AML-193 (cell line): Measurements from ENCODE around the gene SPC24.
"Not testable (repeated sequence)": the region's sequence is repeated elsewhere in the genome, so short reads cannot be mapped to it uniquely, and the experiment has no call there.

ENCODE experiments used
- DNase-seq, 2 experiments: peaks; one replicate each; lab custom pipeline; 2025; lab: John Stamatoyannopoulos, UW

SPC24 gene

DNA sequence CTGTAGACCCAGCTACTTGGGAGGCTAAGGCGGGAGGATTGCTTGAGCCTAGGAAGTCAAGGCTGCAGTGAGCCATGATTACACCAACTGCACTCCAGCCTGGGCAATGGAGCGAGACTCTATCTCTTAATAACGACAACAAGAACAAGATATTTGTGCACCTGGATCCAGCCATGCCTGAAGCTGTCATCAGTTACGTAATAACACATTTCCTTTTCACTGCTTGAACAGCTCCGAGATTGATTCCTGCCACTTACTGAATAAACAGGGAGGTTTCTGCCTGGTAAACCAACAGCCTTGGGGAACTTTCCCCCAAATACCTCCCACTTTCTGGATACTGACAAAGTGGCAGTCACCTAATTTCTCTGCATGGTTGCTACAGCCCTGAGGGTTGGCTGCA is 36.4 kb upstream of the SPC24 start:
- no peak for DNase-seq

DNA sequence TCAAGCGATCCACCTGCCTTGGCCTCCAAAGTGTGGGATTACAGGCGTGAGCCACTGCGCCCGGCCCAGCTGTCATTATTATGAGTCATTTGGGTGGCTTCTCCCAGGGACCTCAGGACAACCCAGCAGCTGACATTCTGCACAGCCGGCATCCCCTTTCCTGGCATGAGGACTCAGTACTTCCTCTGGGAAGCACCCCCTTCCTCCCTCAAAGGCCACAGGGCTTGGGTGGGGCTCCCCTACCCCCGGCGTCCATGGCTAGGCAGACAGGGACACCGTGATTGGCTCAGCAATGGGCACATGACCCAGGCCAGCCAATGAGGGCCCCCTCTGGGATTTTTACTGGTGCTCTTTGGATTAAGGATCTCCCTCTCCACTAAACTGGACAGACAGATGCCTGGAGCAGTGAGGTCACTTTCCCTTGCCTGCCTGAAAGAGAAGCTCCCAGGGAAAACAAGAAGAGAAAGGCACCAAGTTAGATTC is 35.7 kb upstream of the SPC24 start:
- DNase-seq: no peak

DNA sequence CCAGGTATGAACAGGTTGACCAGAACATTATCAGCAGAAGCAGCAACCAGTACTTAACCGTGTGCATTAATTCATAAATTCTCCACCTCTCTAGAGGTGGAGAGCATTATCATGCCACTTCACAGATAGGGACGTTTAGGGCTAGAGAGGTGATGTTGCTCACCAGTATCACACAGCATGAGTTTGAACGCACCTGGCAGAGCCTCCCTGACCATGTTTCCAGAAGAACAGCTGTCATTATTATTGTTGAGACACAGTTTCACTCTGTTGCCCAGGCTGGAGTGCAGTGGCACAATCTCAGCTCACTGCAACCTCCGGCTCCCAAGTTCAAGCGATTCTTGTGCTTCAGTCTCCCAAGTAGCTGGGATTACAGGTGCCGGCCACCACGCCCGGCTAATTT is 34.9 kb upstream of the SPC24 start:
- DNase-seq: no peak

DNA sequence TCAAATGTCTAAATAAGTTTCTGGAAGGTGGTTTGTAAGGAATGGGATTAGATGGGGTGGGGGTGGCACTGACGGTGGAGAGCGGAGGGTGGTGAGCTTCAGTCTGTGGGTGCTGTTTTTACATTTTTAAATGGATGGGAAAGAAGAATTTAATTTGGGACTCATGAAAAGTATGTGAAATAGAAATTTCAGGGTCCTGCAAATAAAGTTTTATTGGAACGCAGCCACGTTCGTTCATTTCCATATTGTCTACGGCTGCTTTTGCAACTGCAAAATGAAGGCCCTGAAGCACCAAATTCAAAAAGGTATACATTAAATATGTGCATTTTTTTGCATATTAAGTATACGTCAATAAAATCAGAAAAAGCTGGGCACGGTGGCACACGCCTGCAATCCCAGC is 31.9 kb upstream of the SPC24 start:
- no peak for DNase-seq

DNA sequence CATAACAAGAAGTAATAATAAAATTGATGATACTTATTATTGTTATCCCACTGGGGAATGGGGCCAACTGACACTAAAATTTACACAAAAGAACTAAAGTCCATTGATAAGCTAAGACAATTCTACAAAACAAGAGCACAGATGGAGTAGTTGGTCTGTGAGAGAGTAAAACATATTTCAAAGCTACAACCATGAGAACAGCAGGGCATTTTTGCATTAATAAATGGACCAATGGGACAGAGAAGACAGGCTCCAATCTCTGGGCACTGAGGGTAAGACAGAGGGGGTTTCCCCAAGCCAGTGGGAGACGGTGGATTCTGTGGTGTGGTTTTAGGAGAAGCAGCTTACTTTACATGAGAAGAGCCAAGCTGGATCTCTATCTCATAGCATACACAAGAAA is 27.4 kb upstream of the SPC24 start:
- no peak for DNase-seq

DNA sequence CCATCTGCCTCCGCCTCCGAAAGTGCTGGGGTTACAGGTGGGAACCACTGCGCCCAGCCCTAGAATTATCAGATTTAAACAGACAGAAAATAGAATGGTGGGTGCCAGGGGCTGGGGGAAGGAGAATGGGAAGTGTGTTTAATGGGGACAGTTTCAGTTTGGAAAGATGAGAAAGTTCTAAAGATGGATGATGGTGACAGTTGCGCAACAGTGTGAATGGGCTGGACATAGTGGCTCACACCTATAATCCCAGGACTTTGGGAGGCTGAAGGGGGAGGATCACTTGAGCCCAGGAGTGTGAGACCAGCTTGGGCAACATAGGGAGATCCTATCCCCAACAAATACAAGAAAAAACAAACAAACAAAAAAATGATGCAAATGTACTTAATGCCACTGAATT is 25.9 kb upstream of the SPC24 start:
- DNase-seq: no peak

DNA sequence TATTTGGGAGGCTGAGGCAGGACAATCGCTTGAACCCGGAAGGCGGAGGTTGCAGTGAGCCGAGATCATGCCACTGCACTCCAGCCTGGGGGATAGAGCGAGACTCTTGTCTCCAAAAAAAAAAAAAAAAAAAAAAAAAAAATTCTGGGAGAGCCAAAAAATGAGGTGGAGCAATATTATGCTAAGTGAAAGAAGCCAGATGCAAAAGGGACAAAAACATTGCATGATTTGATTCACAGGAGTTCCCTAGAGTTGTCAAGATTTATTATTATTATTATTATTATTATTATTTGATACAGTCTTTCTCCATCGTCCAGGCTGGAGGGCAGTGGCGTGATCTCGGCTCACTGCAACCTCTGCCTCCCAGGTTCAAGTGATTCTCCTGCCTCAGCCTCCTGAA is 25.4 kb upstream of the SPC24 start:
- not testable (repeated sequence) for DNase-seq

DNA sequence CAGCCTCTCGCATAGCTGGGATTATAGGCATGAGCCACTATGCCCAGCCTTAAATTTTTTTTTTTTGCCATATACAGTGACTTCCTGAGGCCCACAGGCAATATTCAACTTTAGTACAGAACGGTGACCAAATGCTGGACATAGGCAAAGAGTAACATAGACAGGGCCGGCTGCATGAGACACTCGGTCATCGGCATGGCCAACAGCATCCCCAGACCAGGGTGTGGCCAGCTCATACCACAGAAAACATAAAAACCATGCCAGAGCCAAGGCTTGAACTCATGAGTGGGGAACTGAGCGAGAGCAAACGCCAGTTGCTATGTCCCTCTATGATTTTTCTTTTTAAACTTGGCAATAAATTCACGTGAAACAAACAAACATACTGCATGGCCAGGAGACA is 24.8 kb upstream of the SPC24 start:
- DNase-seq: no peak

DNA sequence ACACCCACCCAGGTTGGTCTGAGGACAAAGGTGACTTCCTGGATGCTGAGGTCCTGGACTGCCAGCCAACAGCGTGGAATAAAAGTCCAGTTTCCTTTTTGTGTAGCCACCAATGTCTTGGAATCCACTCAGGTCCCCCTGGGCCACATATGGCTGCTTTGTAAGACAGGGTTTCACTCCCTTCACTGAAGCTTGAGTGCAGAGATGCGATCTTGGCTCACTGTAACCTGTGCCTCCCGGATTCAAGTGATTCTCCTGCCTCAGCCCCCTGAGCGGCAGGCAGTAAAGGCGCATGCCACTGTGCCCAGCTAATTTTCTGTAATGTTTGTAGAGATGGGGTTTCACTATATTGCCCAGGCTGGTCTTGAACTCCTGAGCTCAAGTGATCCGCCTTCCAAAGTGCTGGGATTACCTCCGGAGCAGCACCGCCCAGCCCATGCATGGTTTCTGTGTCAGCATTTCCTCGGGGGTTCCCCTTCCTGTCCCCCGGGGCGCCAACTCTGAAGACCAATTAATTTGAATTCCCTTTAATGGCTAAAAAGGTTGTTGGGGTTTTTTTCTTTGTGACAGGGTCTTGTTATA is 24.2 kb upstream of the SPC24 start:
- no peak for DNase-seq

DNA sequence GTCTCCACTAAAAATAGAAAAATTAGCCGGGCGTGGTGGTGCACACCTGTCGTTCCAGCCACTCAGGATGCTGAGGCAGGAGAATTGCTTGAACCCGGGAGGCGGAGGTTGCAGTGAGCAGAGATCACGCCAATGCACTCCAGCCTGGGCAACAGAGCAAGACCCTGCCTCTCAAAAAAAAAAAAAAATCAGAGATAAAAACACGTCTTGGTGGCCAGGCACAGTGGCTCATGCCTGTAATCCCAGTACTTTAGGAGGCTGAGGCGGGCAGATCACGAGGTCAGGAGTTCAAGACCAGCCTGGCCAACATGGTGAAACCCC is 23.5 kb upstream of the SPC24 start:
- DNase-seq: not testable (repeated sequence)

DNA sequence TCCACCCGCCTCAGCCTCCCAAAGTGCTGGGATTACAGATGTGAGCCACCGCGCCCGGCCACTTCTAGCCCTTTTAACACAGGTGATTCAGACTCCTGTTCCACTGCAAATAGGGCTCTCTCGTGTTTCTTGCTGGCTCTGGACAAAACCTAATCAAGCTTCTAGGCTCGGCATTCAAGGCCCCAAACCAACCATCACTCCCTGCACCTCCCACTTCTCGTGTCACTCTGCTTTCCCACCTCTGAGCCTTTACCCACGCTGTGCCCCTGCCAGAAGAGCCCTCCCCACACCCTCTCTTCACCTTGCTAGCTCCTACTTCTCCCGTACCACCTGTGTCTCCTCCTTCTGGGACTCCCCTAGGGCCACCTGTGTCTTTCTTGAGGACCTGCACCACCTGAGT is 22.0 kb upstream of the SPC24 start:
- no peak for DNase-seq

DNA sequence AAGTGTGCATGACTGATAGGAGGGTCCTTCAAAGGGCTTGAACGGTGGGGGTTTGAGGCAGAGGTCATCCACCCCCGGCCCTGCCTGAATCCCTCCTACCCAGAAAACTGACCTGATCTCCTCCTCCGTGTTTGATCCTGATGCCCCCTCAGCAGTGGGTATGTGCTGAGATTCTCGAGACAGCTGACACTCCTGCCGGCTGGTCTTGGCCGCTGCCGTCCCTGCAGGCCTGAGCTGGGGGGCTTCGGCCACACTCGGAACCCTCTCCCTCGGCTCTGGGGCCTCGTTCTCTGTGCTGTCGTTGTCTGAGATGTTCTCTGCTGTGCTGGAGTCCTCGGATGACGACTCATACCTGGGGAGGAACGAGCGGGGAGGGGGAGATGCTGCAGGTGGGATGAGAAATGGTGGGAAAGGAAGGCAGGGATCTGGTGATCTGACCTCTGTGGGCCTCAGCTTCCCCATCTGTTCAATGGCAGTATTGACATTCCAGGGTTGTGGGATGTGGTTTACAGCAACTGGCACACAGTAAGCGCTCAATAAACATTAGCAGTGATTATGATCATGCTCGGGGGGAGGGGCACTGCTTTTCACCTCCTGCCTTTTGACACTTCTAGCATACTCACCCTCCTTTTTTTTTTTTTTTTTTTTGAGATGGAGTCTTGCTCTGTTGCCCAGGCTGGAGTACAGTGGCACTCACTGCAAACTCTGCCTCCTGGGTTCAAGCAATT is 21.0 kb upstream of the SPC24 start:
- DNase-seq: no peak

DNA sequence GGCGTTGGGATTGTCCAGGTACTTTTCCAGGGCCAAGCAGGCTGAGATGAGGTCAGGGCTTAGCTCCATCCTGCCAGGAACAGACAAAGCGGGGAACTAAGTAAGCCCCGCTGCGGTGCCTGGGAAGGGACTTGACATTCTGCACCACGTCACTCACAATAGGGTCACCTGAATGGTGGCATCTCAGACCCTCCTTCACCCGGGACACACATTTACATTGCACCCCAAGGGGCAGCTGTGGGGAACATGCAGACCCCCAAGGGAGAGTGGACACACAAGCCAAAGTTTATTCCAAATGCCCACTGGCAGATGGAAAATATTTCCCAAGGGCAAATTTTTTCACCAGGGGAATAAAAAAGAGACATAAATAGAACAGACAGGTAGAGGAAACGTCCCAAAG is 20.3 kb upstream of the SPC24 start:
- no peak for DNase-seq

DNA sequence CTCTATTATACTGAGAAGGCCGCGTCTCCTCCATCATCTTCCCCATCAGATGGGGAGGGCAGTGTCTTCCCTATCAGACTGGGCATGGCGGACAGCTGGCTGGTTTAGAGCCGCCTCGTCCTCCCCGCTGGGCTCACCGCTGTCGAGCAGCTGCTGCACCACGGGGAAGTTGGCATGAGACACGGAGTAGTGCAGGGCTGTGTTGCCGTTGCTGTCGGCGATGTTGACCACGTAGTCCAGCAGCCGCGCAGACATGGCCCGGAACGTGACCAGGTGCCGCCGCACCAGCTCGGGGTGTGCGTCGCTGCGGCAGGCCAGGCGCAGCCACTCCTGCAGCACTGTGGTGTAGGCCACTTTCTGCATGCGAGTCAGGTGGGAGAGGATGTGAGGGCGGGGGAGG is 18.8 kb upstream of the SPC24 start:
- no peak for DNase-seq

DNA sequence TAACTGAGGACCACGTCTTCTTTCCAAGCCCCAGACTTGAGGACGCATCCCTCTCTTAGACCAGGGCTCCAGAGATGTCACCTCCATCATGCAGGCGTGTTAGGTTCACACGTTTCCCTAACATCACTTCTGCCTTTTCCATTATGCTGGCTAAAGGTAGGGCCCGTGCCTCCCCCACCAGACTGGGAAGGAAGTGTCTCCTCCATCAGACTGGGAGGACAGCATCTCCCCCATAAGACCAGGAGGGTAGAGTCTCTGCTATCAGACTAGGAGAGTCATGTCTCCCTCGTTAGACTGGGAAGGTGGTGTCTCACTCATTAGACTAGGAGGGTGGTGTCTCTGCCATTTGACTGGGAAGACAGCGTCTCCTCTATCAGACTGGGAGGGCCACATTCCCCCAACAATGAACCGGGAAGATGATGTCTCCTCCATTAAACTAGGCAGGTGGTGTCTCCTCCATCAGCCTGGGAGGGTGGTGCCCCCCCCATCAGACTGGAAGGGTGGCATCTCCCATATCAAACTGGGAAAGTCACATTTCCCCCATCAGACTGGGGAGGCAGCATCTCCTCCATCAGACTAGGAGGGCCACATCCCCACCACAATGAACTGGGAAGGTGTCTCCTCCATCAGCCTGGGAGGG is 18.1 kb upstream of the SPC24 start:
- DNase-seq: no peak

DNA sequence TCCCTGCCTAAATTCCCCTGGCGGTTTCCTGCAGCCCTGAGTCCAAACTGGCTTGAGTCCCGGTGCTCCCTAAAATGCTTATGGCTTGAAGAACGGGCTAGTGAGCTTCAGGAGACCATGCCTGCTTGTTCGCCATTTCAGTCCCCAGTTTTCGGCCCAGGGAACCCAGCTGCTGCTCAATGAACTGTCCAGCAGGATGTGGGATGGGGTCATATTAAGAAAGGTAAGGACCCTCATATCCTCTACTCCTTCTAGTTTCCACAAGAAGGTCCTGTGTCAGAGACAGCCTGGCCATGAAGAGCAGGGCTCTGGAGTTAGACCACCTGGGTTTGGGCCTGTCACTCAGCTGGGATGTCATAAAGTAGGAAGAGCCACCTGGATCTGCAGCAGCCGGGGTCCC is 17.0 kb upstream of the SPC24 start:
- DNase-seq: no peak

DNA sequence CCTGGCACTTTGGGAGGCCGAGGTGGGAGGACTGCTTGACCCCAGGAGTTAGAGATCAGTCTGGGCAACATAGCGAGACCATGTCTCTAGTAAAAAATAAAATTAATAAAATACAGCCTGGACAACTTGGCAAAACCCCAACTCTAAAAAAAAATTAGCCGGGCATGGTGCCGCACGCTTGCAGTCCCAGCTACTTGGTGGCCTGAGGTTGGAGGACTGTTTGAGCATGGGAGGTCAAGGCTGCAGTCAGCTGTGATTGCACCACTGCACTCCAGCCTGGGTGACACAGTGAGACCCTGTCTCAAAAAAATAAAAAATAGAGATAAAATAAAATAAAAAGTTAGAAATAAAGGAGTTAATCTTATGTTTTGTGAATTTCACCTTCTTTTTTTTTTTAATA is 15.6 kb upstream of the SPC24 start:
- no peak for DNase-seq

DNA sequence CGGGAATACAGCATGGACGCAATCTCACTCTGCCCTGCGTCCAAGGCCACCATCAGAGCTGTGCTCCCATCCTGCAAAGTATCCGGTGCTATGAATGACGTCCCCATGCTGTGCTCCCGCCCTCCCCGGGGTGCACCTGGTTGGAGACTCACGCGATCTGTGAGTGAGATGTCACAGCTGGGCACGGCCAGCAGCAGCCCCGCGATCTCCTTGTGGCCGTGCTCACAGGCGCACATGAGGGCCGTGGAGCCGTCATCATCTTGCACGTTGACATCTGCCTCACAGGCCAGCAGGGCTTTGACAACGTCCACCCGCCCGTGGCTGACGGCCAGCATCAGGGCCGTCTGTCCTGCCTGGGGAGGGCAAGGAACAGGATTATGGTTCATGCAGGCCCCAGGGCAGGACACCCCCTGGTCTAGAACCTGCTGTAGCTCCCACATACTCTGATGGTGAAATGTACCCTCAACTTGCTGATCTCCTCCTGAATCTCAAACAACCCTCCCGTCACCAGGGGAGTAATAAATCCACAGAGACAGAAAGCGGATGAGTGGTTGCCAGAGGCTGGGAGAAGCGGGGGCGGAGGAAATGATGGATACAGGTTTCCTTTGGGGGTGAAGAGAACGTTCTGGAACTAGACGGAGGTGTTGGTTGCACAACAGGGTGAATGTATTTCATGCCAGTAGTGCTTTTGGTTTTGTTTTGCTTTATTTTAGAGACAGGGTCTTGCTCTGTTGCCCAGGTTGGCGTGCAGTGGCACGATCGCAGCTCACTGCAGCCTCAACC is 14.5 kb upstream of the SPC24 start:
- no peak for DNase-seq

DNA sequence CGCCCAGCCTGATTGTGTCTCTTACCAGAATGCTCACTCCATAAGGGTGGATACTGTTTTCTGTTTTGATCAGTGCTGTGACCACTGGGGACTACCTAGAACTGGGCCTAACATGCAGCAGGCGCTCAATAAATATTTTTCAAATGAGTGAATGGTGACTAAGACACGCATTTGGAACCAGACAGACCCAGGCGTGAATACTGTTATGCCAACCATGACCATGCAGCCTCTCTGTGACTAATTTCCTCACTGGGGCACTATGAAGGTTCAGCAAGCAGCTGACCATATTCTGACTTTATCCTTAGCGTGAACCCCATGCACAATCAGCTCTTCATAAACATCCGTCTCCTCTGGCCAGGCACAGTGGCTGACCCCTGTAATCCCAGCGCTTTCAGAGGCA is 13.0 kb upstream of the SPC24 start:
- no peak for DNase-seq

DNA sequence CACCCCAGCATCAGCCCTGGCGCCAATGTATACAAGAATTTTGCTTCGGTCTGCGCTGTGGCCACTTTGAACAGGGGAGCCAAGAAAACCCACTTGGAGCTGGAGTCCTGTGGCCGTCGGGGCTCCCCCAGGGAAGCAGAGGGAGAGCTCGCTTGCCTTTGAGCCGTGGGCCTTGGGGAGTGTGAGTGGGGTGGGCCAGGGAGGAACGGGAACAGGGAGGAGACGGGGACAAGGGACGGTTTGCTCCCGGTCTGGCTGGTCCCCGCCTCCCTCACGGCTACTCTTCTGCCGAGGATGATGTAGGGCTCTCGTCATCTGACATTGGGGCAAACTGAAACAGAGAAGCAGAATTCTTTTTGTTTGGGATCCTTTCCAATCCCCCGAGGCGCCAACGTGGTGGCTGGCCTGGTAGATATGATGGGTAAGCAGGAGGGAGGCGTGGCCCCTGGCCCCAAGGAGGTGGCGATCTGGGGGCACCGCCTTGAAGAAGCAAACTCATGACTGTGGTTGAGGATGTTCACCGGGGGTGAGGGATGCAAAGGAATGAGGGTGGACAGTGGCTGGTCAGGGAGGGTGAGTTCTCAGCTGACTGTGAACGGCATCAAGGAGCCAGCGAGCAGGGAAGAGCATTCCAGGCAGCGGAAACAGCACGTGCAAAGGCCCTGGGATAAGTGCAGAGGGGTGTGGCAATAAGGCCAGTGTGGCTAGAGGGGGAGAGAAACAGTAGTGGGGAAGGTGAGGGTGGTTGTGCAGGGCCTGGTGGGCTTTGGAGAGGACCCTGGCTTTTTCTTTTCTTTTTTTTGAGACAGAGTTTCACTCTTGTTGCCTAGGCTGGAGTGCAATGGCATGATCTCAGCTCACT is 10.9 kb upstream of the SPC24 start:
- no peak for DNase-seq

DNA sequence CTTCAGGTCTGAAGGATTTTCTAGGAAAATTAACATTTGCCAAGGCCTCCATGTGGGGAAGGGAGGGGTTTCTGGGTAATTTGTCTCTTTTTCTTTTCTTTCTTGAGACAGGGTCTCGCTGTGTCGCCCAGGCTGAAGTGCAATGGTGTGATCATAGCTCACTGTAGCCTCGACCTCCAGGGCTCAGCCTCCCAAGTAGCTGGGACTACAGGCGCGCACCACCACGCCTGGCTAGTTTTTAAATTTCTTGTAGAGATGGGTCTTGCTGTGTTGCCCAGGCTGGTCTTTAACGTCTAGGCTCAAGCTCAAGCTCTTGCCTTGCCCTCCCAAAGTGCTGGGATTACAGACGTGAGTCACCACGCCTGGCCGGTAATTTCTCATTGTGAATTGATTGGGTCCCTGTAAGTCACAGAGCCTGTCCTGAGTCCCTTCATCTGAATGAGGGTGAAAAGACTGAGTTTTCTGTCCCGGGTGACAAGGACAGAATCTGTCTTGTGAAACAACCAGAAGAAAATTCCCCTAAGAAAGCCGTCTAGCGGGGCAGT is 10.0 kb upstream of the SPC24 start:
- no peak for DNase-seq
